Measurements from ENCODE around the gene BIVM.

- TF ChIP-seq CTCF (IDR thresholded peaks at IDR 0.05) (peak; percentile 91), ZFX (IDR thresholded peaks at IDR 0.05; ENCODE audit: borderline replicate concordance) (no peak)
Measured at GRCh38 chr13:102847272-102848234, 48.6 kb downstream of the BIVM start.

All from 22Rv1 (cell line).